Measurements from ENCODE around the gene CGB2.

DNA sequence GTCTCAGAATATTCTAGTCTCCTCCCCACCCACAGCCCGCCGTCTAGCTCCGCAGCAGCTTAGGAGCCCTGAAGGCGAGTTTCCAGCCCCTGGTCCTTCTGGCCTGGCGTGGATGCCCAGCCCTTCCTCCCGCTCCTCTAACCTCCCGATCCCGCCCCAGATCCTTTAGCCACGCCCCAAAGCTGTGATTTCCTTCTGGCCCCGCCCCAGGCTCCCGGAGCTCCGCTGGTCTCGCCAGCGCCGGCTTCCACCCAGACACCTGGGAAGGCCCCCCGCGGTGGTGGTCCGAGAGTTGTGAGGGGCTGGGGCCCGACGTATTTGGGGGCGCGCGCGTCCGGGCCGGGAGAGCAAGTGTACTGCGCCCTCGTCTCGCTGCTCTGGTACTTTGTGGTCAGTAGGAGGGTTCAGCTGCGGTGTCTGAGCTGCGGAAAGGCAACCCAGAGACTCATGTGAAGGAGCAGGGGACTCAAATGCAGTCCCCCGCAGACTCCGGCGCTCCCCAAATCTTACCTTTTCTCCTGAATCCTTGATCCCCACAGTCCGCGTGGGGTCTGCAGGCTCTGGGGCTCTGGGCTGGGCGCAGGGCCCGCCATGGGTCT is 26.0 kb downstream of the CGB2 start, which contains the start of gene CGB7:
- TF ChIP-seq MXI1 (IDR thresholded peaks at IDR 0.05; ENCODE audit: borderline replicate concordance, low read depth, low read length) = no peak
- TF ChIP-seq, protein P1, sequence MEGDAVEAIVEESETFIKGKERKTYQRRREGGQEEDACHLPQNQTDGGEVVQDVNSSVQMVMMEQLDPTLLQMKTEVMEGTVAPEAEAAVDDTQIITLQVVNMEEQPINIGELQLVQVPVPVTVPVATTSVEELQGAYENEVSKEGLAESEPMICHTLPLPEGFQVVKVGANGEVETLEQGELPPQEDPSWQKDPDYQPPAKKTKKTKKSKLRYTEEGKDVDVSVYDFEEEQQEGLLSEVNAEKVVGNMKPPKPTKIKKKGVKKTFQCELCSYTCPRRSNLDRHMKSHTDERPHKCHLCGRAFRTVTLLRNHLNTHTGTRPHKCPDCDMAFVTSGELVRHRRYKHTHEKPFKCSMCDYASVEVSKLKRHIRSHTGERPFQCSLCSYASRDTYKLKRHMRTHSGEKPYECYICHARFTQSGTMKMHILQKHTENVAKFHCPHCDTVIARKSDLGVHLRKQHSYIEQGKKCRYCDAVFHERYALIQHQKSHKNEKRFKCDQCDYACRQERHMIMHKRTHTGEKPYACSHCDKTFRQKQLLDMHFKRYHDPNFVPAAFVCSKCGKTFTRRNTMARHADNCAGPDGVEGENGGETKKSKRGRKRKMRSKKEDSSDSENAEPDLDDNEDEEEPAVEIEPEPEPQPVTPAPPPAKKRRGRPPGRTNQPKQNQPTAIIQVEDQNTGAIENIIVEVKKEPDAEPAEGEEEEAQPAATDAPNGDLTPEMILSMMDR (conservative IDR thresholded peaks at IDR 0.05; ENCODE audit: low read depth, low read length) = no peak
- no peak for TF ChIP-seq CEBPB (IDR thresholded peaks at IDR 0.05; ENCODE audit: low read depth, low read length)
- no peak for TF ChIP-seq RCOR1 (IDR thresholded peaks at IDR 0.05; ENCODE audit: insufficient replicate concordance, low read length)
- no peak for TF ChIP-seq CHD1 (IDR thresholded peaks at IDR 0.05; ENCODE audit: low read depth, low read length)
- no peak for TF ChIP-seq FOS (IDR thresholded peaks at IDR 0.05; ENCODE audit: low read depth, low read length)
- no peak for TF ChIP-seq BHLHE40 (IDR thresholded peaks at IDR 0.05; ENCODE audit: low read depth, low read length)
- no peak for TF ChIP-seq POLR2A (IDR thresholded peaks at IDR 0.05; ENCODE audit: low read depth, low read length)
- TF ChIP-seq RFX5 (IDR thresholded peaks at IDR 0.05; ENCODE audit: low read depth, low read length) = no peak
- no peak for TF ChIP-seq MAFK (IDR thresholded peaks at IDR 0.05; ENCODE audit: low read depth, low read length)
- TF ChIP-seq RAD21 (IDR thresholded peaks at IDR 0.05; ENCODE audit: low read length) = no peak
- TF ChIP-seq SMC3 (IDR thresholded peaks at IDR 0.05; ENCODE audit: low read depth, low read length) = no peak

Data from IMR-90 (cell line).